Astrocyte (in vitro differentiated cells and primary cell): ENCODE data around the gene SEMA6D. TPM values are rescaled to one million over a fixed set of nuclear protein-coding genes. Genes with fewer than 3 reads are reported as not detected.

Experiments used
- DNase-seq: peaks from one replicate; pipeline ENCODE4 v3.0.0-alpha.2; 2010; ENCODE audit warnings: low read depth
- FAIRE-seq: peaks from 2 replicates; lab custom pipeline; 2011; peaks lifted over from hg19 to GRCh38; lab: Jason Lieb, UNC
- H2AFZ ChIP-seq: 2 replicates; pipeline ENCODE4 v1.6.0; 2012; ENCODE audit warnings: low read depth, low read length, inconsistent platforms
- H3K27ac ChIP-seq: 2 replicates; pipeline ENCODE4 v1.5.1; 2011; ENCODE audit warnings: low read depth, low read length, inconsistent platforms
- H3K27me3 ChIP-seq: 2 replicates; pipeline ENCODE4 v1.6.0; 2011; ENCODE audit warnings: low read length, inconsistent platforms; ENCODE audit not compliant: insufficient read depth
- H3K36me3 ChIP-seq: 2 replicates; pipeline ENCODE4 v1.5.1; 2011; ENCODE audit warnings: low read length, inconsistent platforms; ENCODE audit not compliant: insufficient read depth
- H3K4me1 ChIP-seq: 2 replicates; pipeline ENCODE4 v1.5.1; 2011; ENCODE audit warnings: low read length, inconsistent platforms; ENCODE audit not compliant: insufficient read depth
- H3K4me2 ChIP-seq: 2 replicates; pipeline ENCODE4 v1.6.0; 2012; ENCODE audit warnings: low read length, inconsistent platforms
- H3K4me3 ChIP-seq: 2 replicates; pipeline ENCODE4 v1.5.1; 2011; ENCODE audit warnings: low read depth, mild to moderate bottlenecking, low read length, inconsistent platforms; ENCODE audit not compliant: insufficient read depth
- H3K79me2 ChIP-seq: 2 replicates; pipeline ENCODE4 v1.6.0; 2012; ENCODE audit warnings: mild to moderate bottlenecking, low read length, inconsistent platforms; ENCODE audit not compliant: insufficient read depth
- H3K9ac ChIP-seq: 2 replicates; pipeline ENCODE4 v1.6.0; 2012; ENCODE audit warnings: mild to moderate bottlenecking, low read length, inconsistent platforms
- H3K9me3 ChIP-seq: 2 replicates; pipeline ENCODE4 v1.5.1; 2012; ENCODE audit warnings: low read depth, mild to moderate bottlenecking, low read length, inconsistent platforms; ENCODE audit not compliant: insufficient read depth
- H4K20me1 ChIP-seq: 2 replicates; pipeline ENCODE4 v1.6.0; 2012; ENCODE audit warnings: low read length, inconsistent platforms; ENCODE audit not compliant: insufficient read depth
- H3K27ac Mint-ChIP-seq: one replicate; pipeline ENCODE4 v1.8.0; 2021; ENCODE audit warnings: mild to moderate bottlenecking, mixed read lengths; ENCODE audit not compliant: unreplicated experiment
- H3K27me3 Mint-ChIP-seq: one replicate; pipeline ENCODE4 v1.8.0; 2021; ENCODE audit warnings: low read depth, mixed read lengths; ENCODE audit not compliant: unreplicated experiment
- H3K36me3 Mint-ChIP-seq: one replicate; pipeline ENCODE4 v1.8.0; 2021; ENCODE audit warnings: low read depth, mixed read lengths; ENCODE audit not compliant: unreplicated experiment
- H3K4me1 Mint-ChIP-seq: one replicate; pipeline ENCODE4 v1.8.0; 2021; ENCODE audit warnings: low read depth, mixed read lengths; ENCODE audit not compliant: unreplicated experiment
- H3K4me3 Mint-ChIP-seq: one replicate; pipeline ENCODE4 v1.8.0; 2021; ENCODE audit warnings: mild to moderate bottlenecking, moderate library complexity, mixed read lengths; ENCODE audit not compliant: unreplicated experiment
- H3K9me3 Mint-ChIP-seq: one replicate; pipeline ENCODE4 v1.8.0; 2021; ENCODE audit warnings: mild to moderate bottlenecking, mixed read lengths; ENCODE audit not compliant: unreplicated experiment
- EZH2 ChIP-seq: IDR thresholded peaks from 2 replicates; pipeline ENCODE4 v1.6.1; 2012; ENCODE audit warnings: mild to moderate bottlenecking, low read length, inconsistent platforms; ENCODE audit not compliant: insufficient read depth
- total RNA-seq: library from RNA; stranded (reverse); gene quantifications from 2 replicates; pipeline ENCODE4 v1.2.1, GENCODE V29; 2021
- TF ChIP-seq, protein P1 (sequence below): IDR thresholded peaks from 2 replicates; pipeline ENCODE4 v1.5.1; 2011; ENCODE audit warnings: low read depth, mild to moderate bottlenecking, inconsistent platforms, low read length, moderate library complexity; ENCODE audit not compliant: insufficient read depth

The SEMA6D gene
- total RNA-seq, 1 donor from 2014 or later, result 1.5 TPM

GRCh38 chr15:47786371-47786770, 69.1 kb downstream of the SEMA6D start:
- Histone ChIP-seq H3K4me1 (no peaks in the 10 kb centered on the region), H3K9ac (no peak overlapping the region), H2AFZ (no peak overlapping the region), H3K9me3 (no peaks in the 10 kb centered on the region), H4K20me1 (no peaks in the 10 kb centered on the region), H3K79me2 (no peaks in the 10 kb centered on the region), H3K27me3 (no peaks in the 10 kb centered on the region), H3K27ac (no peak overlapping the region), H3K4me3 (no peak overlapping the region), H3K36me3 (no peaks in the 10 kb centered on the region), H3K4me2 (no peak overlapping the region)
- H3K4me1 Mint-ChIP-seq, result peaks cover 4% of the 10 kb centered on the region
- H3K36me3 Mint-ChIP-seq, result no peaks in the 10 kb centered on the region
- H3K9me3 Mint-ChIP-seq, result no peaks in the 10 kb centered on the region
- TF ChIP-seq, protein P1, sequence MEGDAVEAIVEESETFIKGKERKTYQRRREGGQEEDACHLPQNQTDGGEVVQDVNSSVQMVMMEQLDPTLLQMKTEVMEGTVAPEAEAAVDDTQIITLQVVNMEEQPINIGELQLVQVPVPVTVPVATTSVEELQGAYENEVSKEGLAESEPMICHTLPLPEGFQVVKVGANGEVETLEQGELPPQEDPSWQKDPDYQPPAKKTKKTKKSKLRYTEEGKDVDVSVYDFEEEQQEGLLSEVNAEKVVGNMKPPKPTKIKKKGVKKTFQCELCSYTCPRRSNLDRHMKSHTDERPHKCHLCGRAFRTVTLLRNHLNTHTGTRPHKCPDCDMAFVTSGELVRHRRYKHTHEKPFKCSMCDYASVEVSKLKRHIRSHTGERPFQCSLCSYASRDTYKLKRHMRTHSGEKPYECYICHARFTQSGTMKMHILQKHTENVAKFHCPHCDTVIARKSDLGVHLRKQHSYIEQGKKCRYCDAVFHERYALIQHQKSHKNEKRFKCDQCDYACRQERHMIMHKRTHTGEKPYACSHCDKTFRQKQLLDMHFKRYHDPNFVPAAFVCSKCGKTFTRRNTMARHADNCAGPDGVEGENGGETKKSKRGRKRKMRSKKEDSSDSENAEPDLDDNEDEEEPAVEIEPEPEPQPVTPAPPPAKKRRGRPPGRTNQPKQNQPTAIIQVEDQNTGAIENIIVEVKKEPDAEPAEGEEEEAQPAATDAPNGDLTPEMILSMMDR, result no peak
- no peak for TF ChIP-seq EZH2
- no peak for FAIRE-seq
- H3K27ac Mint-ChIP-seq, result no peak overlapping the region
- DNase-seq, result no peak
- H3K4me3 Mint-ChIP-seq, result no peak overlapping the region
- no peaks in the 10 kb centered on the region for H3K27me3 Mint-ChIP-seq

DNA sequence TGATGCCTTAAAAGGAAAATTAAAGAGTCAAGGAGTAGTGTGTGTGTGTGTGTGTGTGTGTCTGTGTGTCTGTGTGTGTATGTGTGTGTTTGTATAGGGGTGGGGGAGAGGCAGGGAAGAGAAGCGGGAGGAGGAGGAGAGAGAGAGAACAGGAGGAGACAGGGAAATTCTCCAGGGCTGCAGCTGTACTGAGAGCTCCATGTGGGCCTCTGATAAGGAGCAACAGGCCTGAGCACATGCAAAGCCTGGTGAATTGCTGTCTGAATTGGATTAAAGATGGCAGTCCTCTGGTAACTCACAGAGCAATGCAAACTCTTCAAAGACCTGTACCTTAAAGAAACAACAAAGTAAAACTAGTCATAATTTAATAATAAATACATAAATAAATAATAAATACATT, 70.6 kb downstream of the SEMA6D start:
- H3K27me3 Mint-ChIP-seq, result no peaks in the 10 kb centered on the region
- Histone ChIP-seq H3K27me3 (no peaks in the 10 kb centered on the region), H3K36me3 (no peaks in the 10 kb centered on the region), H2AFZ (no peak overlapping the region), H3K4me2 (no peak overlapping the region), H3K79me2 (no peaks in the 10 kb centered on the region), H3K9me3 (no peaks in the 10 kb centered on the region), H3K4me3 (no peak overlapping the region), H3K4me1 (no peaks in the 10 kb centered on the region), H4K20me1 (no peaks in the 10 kb centered on the region), H3K9ac (no peak overlapping the region), H3K27ac (no peak overlapping the region)
- no peak overlapping the region for H3K27ac Mint-ChIP-seq
- no peak for DNase-seq
- no peak for FAIRE-seq
- TF ChIP-seq EZH2, result no peak
- TF ChIP-seq, protein P1, result no peak
- H3K4me1 Mint-ChIP-seq, result peaks cover 4% of the 10 kb centered on the region
- no peaks in the 10 kb centered on the region for H3K36me3 Mint-ChIP-seq
- H3K4me3 Mint-ChIP-seq, result no peak overlapping the region
- H3K9me3 Mint-ChIP-seq, result no peaks in the 10 kb centered on the region

DNA sequence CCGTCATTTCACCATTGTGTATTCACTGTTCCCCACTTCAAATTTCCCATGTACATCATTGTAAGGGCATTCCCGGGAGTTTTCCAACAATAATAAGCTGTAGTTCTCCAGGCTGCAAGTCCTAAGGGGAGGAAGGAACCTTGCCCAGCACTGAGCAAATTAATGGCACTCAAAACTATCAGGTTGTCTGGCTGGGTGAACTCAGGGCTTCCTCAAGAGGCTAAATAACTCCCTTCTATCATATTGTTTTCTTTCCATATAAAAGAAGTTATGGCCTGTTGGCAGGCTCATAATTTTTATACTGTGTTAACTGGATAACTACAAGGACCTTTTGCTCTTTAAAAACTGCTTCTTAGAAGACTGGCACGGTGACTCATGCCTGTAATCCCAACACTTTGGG, 71.4 kb downstream of the SEMA6D start:
- Histone ChIP-seq H3K79me2 (no peaks in the 10 kb centered on the region), H4K20me1 (no peaks in the 10 kb centered on the region), H3K36me3 (no peaks in the 10 kb centered on the region), H3K4me1 (no peaks in the 10 kb centered on the region), H3K9me3 (no peaks in the 10 kb centered on the region), H2AFZ (no peak overlapping the region), H3K9ac (no peak overlapping the region), H3K27ac (no peak overlapping the region), H3K4me2 (no peak overlapping the region), H3K4me3 (no peak overlapping the region), H3K27me3 (no peaks in the 10 kb centered on the region)
- no peaks in the 10 kb centered on the region for H3K36me3 Mint-ChIP-seq
- H3K27me3 Mint-ChIP-seq, result no peaks in the 10 kb centered on the region
- no peak for DNase-seq
- no peak for FAIRE-seq
- no peaks in the 10 kb centered on the region for H3K9me3 Mint-ChIP-seq
- TF ChIP-seq, protein P1, result no peak
- TF ChIP-seq EZH2, result no peak
- H3K4me1 Mint-ChIP-seq, result peaks cover 4% of the 10 kb centered on the region
- no peak overlapping the region for H3K27ac Mint-ChIP-seq
- H3K4me3 Mint-ChIP-seq, result no peak overlapping the region
